K562 (cell line): ENCODE measurements around the gene LRMDA.

Experiments
- ATF2 ChIP-seq: sonication (generic); formaldehyde crosslinking; IDR thresholded peaks from 2 replicates; pipeline ENCODE4 v1.8.1; 2022; ENCODE audit warnings: missing genetic modification reagents
- CTCF ChIP-seq, 3 experiments: IDR thresholded peaks in 2 of 3; conservative IDR thresholded peaks in 1 of 3; 2 replicates each; pipeline ENCODE4 v1.5.1; 2011 to 2012; ENCODE audit warnings: low read length in 3 of 3, mild to moderate bottlenecking in 3 of 3, control low read depth in 2 of 3, improper control_type of control experiment in 1 of 3, inconsistent platforms in 1 of 3, low read depth in 1 of 3, mixed read lengths in 1 of 3, moderate library complexity in 1 of 3; ENCODE audit not compliant: insufficient read depth in 2 of 3
- EP300 ChIP-seq: IDR thresholded peaks from 2 replicates; pipeline ENCODE4 v1.6.1; 2012; ENCODE audit warnings: low read length, improper control_type of control experiment
- JUND ChIP-seq, 2 experiments: IDR thresholded peaks; 2 replicates in 1 of 2; 3 replicates in 1 of 2; pipeline ENCODE4 v1.6.1; 2011; ENCODE audit warnings: borderline replicate concordance in 2 of 2, low read depth in 2 of 2, low read length in 2 of 2, improper control_type of control experiment in 1 of 2, missing biosample characterization in 1 of 2, missing genetic modification characterization in 1 of 2, missing genetic modification reagents in 1 of 2
- NFE2L1 ChIP-seq: fragments of 450-650 bp; IDR thresholded peaks from 2 replicates; pipeline ENCODE4 v1.6.1; 2016; ENCODE audit warnings: missing genetic modification characterization, low read depth, mild to moderate bottlenecking, missing compliant biosample characterization, moderate library complexity, borderline replicate concordance
- RERE ChIP-seq: sonication (generic); formaldehyde crosslinking; IDR thresholded peaks from 2 replicates; pipeline ENCODE4 v1.8.0; 2023; ENCODE audit warnings: missing genetic modification reagents, mild to moderate bottlenecking, borderline replicate concordance
- SETDB1 ChIP-seq: IDR thresholded peaks from one replicate; pipeline ENCODE4 v1.6.1; 2012; ENCODE audit warnings: low read length, control low read depth, inconsistent platforms
- TAF1 ChIP-seq: IDR thresholded peaks from 2 replicates; pipeline ENCODE4 v1.6.1; 2011; ENCODE audit warnings: mild to moderate bottlenecking, low read length, moderate library complexity; ENCODE audit not compliant: insufficient read depth, control insufficient read depth, severe bottlenecking; ENCODE audit errors: extremely low read depth
- TEAD1 ChIP-seq, 2 experiments: fragments of 450-650 bp in 1 of 2; sonication (generic) in 1 of 2; formaldehyde crosslinking; IDR thresholded peaks; 2 replicates each; pipeline versions ENCODE4 v1.4.0 to v1.8.0; 2020 to 2022; ENCODE audit warnings: mild to moderate bottlenecking in 2 of 2, missing genetic modification reagents in 1 of 2
- ZBTB49 ChIP-seq: sonication (generic); formaldehyde crosslinking; IDR thresholded peaks from 2 replicates; pipeline ENCODE4 v1.8.0; 2022; ENCODE audit warnings: missing genetic modification reagents, mild to moderate bottlenecking, borderline replicate concordance
- ZNF282 ChIP-seq: sonication (generic); formaldehyde crosslinking; IDR thresholded peaks from 2 replicates; pipeline ENCODE4 v1.8.1; 2023; ENCODE audit warnings: missing genetic modification reagents
- ZNF408 ChIP-seq: fragments of 250-450 bp; sonication (Bioruptor Pico); IDR thresholded peaks from 2 replicates; pipeline ENCODE4 v1.4.0; 2020; ENCODE audit warnings: low read depth, mild to moderate bottlenecking, moderate library complexity
- ZNF449 ChIP-seq: fragments of 250-450 bp; sonication (Bioruptor Pico); IDR thresholded peaks from 2 replicates; pipeline ENCODE4 v1.8.0; 2022; ENCODE audit warnings: moderate library complexity, mild to moderate bottlenecking, inconsistent platforms

GRCh38 chr10:75763652-75764051 is 332.2 kb downstream of the LRMDA start:
- TF ChIP-seq TAF1 (no peak), ZBTB49 (CRISPR knock-in tag) (no peak), SETDB1 (no peak), ZNF449 (no peak), ZNF282 (CRISPR knock-in tag) (no peak), ATF2 (CRISPR knock-in tag) (no peak), RERE (CRISPR knock-in tag) (no peak), ZNF408 (CRISPR knock-in tag) (no peak), TEAD1 (CRISPR knock-in tag; IDR thresholded peaks at IDR 0.05) (no peak), NFE2L1 (tag) (no peak), CTCF (IDR thresholded peaks at IDR 0.05 in 2 of 3, conservative IDR thresholded peaks at IDR 0.05 in 1 of 3; ENCODE audit: insufficient read depth in 2 of 3, low read depth in 1 of 3, low read length in 3 of 3) (no peak), EP300 (no peak), JUND (IDR thresholded peaks at IDR 0.05; ENCODE audit: borderline replicate concordance, low read depth, low read length) (no peak), JUND (tag; IDR thresholded peaks at IDR 0.05; ENCODE audit: borderline replicate concordance, low read depth, low read length) (no peak)
